ENCODE measurements around the gene NET1.

Gene NET1

GRCh38 chr10:5485948-5486852 is 73.8 kb downstream of the NET1 start:
- no peak for TF ChIP-seq ZNF274 (IDR thresholded peaks at IDR 0.05; ENCODE audit: low read depth, low read length)
- H3K4me3 ChIP-seq (ENCODE audit: low read length) = no peak overlapping the region

- H3K4me3 ChIP-seq (ENCODE audit: low read length) = no peak overlapping the region
- TF ChIP-seq ZNF274 (IDR thresholded peaks at IDR 0.05; ENCODE audit: low read depth, low read length) = no peak
Observed at GRCh38 chr10:5486853-5487235, 74.5 kb downstream of the NET1 start.

GRCh38 chr10:5488272-5489161 is 76.2 kb downstream of the NET1 start:
- TF ChIP-seq ZNF274 (IDR thresholded peaks at IDR 0.05; ENCODE audit: low read depth, low read length) = no peak
- H3K4me3 ChIP-seq (ENCODE audit: low read length) = no peak overlapping the region

- no peak overlapping the region for H3K4me3 ChIP-seq (ENCODE audit: low read length)
- TF ChIP-seq ZNF274 (IDR thresholded peaks at IDR 0.05; ENCODE audit: low read depth, low read length) = no peak
Observed at GRCh38 chr10:5490032-5490431, 77.7 kb downstream of the NET1 start.

DNA sequence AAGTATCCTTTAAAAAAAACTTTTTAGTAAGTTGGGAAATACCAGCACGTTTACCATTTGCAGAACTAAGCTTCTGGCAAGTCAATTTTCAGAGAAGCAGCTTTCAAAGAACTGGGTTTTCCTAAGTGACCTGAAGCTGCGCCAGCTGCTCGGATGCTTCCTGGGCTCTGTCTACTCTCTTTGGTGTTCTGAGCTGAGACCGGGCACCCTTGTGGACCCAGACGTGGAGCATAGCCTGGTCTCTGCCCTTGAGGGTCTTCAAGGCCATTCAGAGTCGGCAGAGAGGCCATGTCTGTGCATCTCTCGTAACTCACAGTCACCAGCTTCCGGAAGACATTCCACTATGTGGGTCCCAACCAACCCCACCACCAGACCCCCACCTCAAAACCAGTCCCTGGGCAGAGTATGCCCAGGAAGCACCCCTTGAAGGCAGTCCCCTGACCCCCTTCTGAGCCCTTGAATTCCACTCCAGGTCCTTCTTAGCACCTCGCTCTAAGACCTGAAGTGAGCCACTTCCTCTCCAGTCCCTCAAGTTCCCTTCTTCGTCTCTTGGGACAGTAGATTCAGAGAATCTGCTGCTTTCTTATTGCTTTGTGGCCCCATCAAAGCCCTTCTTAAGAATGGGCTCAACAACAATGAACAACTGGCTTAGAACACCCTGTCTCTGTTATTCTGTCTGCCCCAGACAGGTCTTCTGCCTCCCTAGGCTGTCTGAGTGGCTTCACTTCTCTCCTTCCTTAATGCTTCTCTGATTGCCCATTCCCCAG is 78.5 kb downstream of the NET1 start:
- no peak for TF ChIP-seq ZNF274 (IDR thresholded peaks at IDR 0.05; ENCODE audit: low read depth, low read length)
- no peak overlapping the region for H3K4me3 ChIP-seq (ENCODE audit: low read length)

DNA sequence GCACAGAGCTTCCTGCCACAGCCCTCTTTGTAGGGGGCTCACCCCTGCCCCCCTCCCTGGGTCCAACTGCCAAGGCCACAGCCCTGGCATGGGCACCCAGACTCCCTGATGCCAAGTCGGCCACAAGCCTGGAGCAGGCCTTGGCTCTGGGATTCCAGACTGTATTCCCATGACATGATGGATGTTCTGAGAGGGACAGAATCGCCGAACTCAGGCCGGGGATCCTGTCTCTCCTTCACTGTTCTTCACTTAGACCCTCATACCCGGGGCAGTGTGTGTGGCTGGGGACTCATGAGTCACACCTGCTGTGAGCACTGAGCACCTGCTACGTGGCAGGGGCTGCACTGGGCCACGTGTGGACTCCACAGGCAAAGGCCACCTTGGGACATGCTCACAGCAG is 79.1 kb downstream of the NET1 start:
- H3K4me3 ChIP-seq (ENCODE audit: low read length) = no peak overlapping the region
- TF ChIP-seq ZNF274 (IDR thresholded peaks at IDR 0.05; ENCODE audit: low read depth, low read length) = no peak

GRCh38 chr10:5492322-5492855 is 80.0 kb downstream of the NET1 start:
- TF ChIP-seq ZNF274 (IDR thresholded peaks at IDR 0.05; ENCODE audit: low read depth, low read length) = no peak
- no peak overlapping the region for H3K4me3 ChIP-seq (ENCODE audit: low read length)

- H3K4me3 ChIP-seq (ENCODE audit: low read length) = no peak overlapping the region
- TF ChIP-seq ZNF274 (IDR thresholded peaks at IDR 0.05; ENCODE audit: low read depth, low read length) = no peak
Observed at GRCh38 chr10:5492929-5493576, 80.7 kb downstream of the NET1 start.

- no peak overlapping the region for H3K4me3 ChIP-seq (ENCODE audit: low read length)
- TF ChIP-seq ZNF274 (IDR thresholded peaks at IDR 0.05; ENCODE audit: low read depth, low read length) = no peak
Observed at GRCh38 chr10:5493691-5494090, 81.3 kb downstream of the NET1 start.

- no peak overlapping the region for H3K4me3 ChIP-seq (ENCODE audit: low read length)
- TF ChIP-seq ZNF274 (IDR thresholded peaks at IDR 0.05; ENCODE audit: low read depth, low read length) = no peak
Observed at GRCh38 chr10:5494611-5495010, 82.3 kb downstream of the NET1 start.

DNA sequence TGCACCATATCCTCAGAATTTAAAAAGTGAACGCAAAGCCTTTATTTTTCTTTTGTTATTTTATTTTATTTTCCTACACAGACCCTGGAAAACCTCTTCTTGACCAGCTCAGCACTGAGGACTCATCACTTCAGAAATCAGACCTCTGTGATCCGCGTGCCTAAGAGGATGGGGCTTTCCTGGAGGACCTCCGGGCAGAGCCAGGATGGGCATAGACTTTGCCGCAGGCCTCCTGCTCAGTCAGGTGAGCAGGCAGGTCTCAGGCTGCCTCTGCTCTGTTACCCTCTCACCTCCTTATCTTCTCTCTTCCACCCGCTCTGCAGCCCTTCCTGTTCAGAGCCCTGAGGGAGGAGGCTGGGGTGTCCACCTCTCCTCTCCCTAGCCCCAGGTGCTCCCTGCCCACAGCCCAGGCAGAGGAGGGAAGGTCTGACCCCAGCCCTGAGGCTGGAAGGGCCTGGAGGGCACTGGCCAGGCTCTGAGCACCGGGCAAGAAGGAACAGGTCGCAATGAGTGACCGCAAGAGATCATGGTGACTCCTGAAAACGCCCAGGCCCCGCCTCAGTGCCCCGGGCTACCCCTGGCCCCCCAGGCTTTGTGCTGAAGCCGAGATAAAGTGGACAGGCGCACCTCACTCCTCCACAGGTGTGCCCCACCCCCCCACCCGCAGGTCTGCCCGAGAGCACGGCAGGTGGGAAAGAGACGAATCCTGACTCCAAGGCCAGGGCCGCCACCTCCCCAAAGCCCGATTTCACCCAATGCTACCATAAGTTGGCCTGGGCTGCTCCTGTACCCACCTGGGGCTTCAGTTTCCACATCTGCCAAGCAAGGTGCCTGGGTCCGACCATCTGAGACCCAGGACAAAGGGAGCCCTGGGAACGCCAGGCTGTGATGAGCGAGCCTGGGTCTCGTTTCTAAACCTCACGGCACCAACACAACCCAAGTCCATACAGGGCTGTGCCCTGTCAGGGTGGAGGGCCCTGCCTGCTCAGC is 84.2 kb downstream of the NET1 start:
- no peak overlapping the region for H3K4me3 ChIP-seq (ENCODE audit: low read length)
- no peak for TF ChIP-seq ZNF274 (IDR thresholded peaks at IDR 0.05; ENCODE audit: low read depth, low read length)

GRCh38 chr10:5497289-5497688 is 84.9 kb downstream of the NET1 start:
- no peak for TF ChIP-seq ZNF274 (IDR thresholded peaks at IDR 0.05; ENCODE audit: low read depth, low read length)
- H3K4me3 ChIP-seq (ENCODE audit: low read length) = no peak overlapping the region

Measured in GM08714 (cell line).